ENCODE results near the gene MT1A.

Gene MT1A

GRCh38 chr16:56623637-56624036, 14.8 kb upstream of the MT1A start:
- Histone ChIP-seq H3K27me3 (ENCODE audit: insufficient read depth, poor library complexity, severe bottlenecking) (peaks cover 13% of the 10 kb centered on the region), H3K4me3 (replicated peaks; ENCODE audit: insufficient read depth, low read length) (no peak overlapping the region), H3K27ac (replicated peaks) (no peak overlapping the region)
- no peak for DNase-seq (ENCODE audit: low read depth in 1 of 2, low spot score in 1 of 2)
- TF ChIP-seq POLR2AphosphoS5 (IDR thresholded peaks at IDR 0.05; ENCODE audit: low read depth) (no peak), GABPA (IDR thresholded peaks at IDR 0.05; ENCODE audit: low read depth) (no peak), CTCF (IDR thresholded peaks at IDR 0.05; ENCODE audit: insufficient read depth, low read length) (no peak), REST (IDR thresholded peaks at IDR 0.05; ENCODE audit: insufficient replicate concordance, low read depth) (no peak), SPI1 (IDR thresholded peaks at IDR 0.05; ENCODE audit: borderline replicate concordance, low read depth) (no peak)

- TF ChIP-seq GABPA (IDR thresholded peaks at IDR 0.05; ENCODE audit: low read depth), result no peak
- TF ChIP-seq SPI1 (IDR thresholded peaks at IDR 0.05; ENCODE audit: borderline replicate concordance, low read depth), result no peak
- no peak for TF ChIP-seq CTCF (IDR thresholded peaks at IDR 0.05; ENCODE audit: insufficient read depth, low read length)
- no peak for TF ChIP-seq REST (IDR thresholded peaks at IDR 0.05; ENCODE audit: insufficient replicate concordance, low read depth)
- TF ChIP-seq POLR2AphosphoS5 (IDR thresholded peaks at IDR 0.05; ENCODE audit: low read depth), result no peak
- peak; percentile 42 to 60 for DNase-seq (ENCODE audit: low read depth in 1 of 2, low spot score in 1 of 2)
- H3K27ac ChIP-seq (replicated peaks), result no peak within 1 kb of the TSS; the same call in 1 of the 2 replicates
These were observed 13.1 kb upstream of the MT1A start, which contains the start of gene MT1E for GRCh38 chr16:56625140-56625942. TSS of gene MT1E (plus strand) at chr16:56625781. CDS start at chr16:56625852, 71 bp downstream.

DNA sequence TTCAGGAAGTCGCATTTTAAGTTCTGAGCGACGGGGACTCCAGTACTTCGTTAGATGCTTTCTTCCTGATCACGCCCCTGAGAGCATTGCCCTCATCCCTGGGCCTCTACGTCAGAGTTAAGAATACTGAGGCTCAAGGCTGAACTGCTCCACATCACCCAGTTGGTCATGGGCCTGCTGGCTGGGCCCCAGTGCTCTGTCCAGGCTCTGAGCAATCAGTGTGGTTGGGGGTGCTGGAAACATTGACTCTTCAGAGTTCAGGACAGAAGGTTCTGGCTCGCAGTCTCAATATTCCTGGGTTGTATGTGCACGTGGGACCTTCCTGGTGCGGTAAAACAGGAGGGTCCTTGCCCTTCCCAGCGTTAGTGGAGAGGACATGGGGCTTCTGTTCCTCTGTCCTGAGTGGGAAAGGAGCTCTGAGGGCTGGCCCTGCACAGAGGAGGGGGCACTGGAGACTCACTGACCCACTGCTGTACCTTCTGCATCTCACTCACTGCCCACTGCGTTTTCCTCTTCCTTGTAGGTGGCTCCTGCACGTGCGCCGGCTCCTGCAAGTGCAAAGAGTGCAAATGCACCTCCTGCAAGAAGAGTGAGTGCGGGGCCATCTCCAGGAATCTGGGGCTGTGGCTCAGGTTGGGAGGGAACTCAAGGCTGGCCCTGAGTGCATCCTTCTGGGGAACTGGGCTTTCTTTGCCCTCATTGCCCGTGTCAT, 12.4 kb upstream of the MT1A start:
- Histone ChIP-seq H3K27ac (replicated peaks) (no peak overlapping the region), H3K4me3 (replicated peaks; ENCODE audit: insufficient read depth, low read length) (peak overlapping the region; percentile 46), H3K27me3 (ENCODE audit: insufficient read depth, poor library complexity, severe bottlenecking) (peaks cover 29% of the 10 kb centered on the region)
- no peak for TF ChIP-seq POLR2AphosphoS5 (IDR thresholded peaks at IDR 0.05; ENCODE audit: low read depth)
- no peak for TF ChIP-seq CTCF (IDR thresholded peaks at IDR 0.05; ENCODE audit: insufficient read depth, low read length)
- no peak for TF ChIP-seq GABPA (IDR thresholded peaks at IDR 0.05; ENCODE audit: low read depth)
- TF ChIP-seq REST (IDR thresholded peaks at IDR 0.05; ENCODE audit: insufficient replicate concordance, low read depth), result no peak
- DNase-seq (ENCODE audit: low read depth in 1 of 2, low spot score in 1 of 2), result no peak

More at GRCh38 chr16:56625140-56625942, 13.1 kb upstream of the MT1A start, which contains the start of gene MT1E:
- Histone ChIP-seq H3K4me3 (replicated peaks; ENCODE audit: insufficient read depth, low read length) (peak within 1 kb of the TSS; percentile 46), H3K27me3 (ENCODE audit: insufficient read depth, poor library complexity, severe bottlenecking) (peaks cover 21% of the 10 kb centered on the region)
